Left ventricle myocardium inferior (tissue), 1 donor: ENCODE measurements around the gene GTF2A2. TPM values are rescaled to one million over a fixed set of nuclear protein-coding genes. Genes with fewer than 3 reads are reported as not detected.

Experiments
- DNase-seq: peaks from one replicate; pipeline ENCODE4 v3.0.0-alpha.2; 2020
- H3K27ac ChIP-seq: fragments of 200-600 bp; replicated peaks from 2 replicates; pipeline ENCODE4 v1.8.0; 2021
- H3K27me3 ChIP-seq: fragments of 200-600 bp; 2 replicates; pipeline ENCODE4 v1.8.0; 2021; ENCODE audit warnings: low read depth
- H3K36me3 ChIP-seq: fragments of 200-600 bp; 2 replicates; pipeline ENCODE4 v1.8.0; 2021
- H3K4me1 ChIP-seq: fragments of 200-600 bp; 2 replicates; pipeline ENCODE4 v1.8.0; 2021
- H3K4me3 ChIP-seq: fragments of 200-600 bp; 2 replicates; pipeline ENCODE4 v1.8.0; 2021; ENCODE audit warnings: mild to moderate bottlenecking, moderate library complexity
- H3K9me3 ChIP-seq: fragments of 200-600 bp; replicated peaks from 2 replicates; pipeline ENCODE4 v1.8.0; 2021
- CTCF ChIP-seq: fragments of 200-600 bp; IDR thresholded peaks from 2 replicates; pipeline ENCODE4 v1.8.0; 2021; ENCODE audit warnings: antibody characterized with exemption, mild to moderate bottlenecking, borderline replicate concordance
- intact Hi-C: fragments of 100-400 bp; cut with micrococcal nuclease; formaldehyde crosslinking; loops from one replicate; pipeline ENCODE4 v1.11.0; 2022
- total RNA-seq: library from RNA; stranded (reverse); fragmentation: NEBNext Ultra II Directional; extraction: Animal tissue kit (Norgen Biotek cat#: 25700); gene quantifications from one replicate; pipeline ENCODE4 v1.2.1, GENCODE V29; 2021
- donor health status: DM: no; HTN: yes; CAD: no; lungs with severe emphysema.

GTF2A2 gene
- total RNA-seq, 1 donor from 2014 or later = 126 TPM

GRCh38 chr15:59590027-59590426 lies 67.3 kb downstream of the GTF2A2 start:
- H3K36me3 ChIP-seq = no peaks in the 10 kb centered on the region
- DNase-seq = no peak
- no peak for TF ChIP-seq CTCF
- no peak overlapping the region for H3K27ac ChIP-seq
- intact Hi-C loops = no loop called here
- peaks cover 5% of the 10 kb centered on the region for H3K4me1 ChIP-seq
- no peak overlapping the region for H3K4me3 ChIP-seq
- peaks cover 25% of the 10 kb centered on the region for H3K27me3 ChIP-seq
- no peaks in the 10 kb centered on the region for H3K9me3 ChIP-seq

Other genes with a start within 250 kb of the GTF2A2 start
- gene FAM81A, start 219.3 kb downstream of the GTF2A2 start, total RNA-seq = 2.9 TPM
- 0.14 TPM for gene GCNT3, start 45.7 kb downstream of the GTF2A2 start, total RNA-seq
- 78.0 TPM for gene BNIP2, start 31.8 kb upstream of the GTF2A2 start, total RNA-seq